H1 (cell line): ENCODE results near the gene SNX27. TPM values are rescaled to one million over a fixed set of nuclear protein-coding genes. Genes with fewer than 3 reads are reported as not detected.

Source experiments
- CTCF ChIA-PET: fragments of 300-600 bp; sonication (Branson Sonifier 250); formaldehyde crosslinking; loops from one replicate; lab custom pipeline; 2021; ENCODE audit not compliant: partially characterized antibody; lab: Charles Lee
- POLR2A ChIA-PET: fragments of 300-600 bp; sonication (Branson Sonifier 250); formaldehyde crosslinking; loops from one replicate; lab custom pipeline; 2021; ENCODE audit warnings: inconsistent platforms; ENCODE audit not compliant: partially characterized antibody; lab: Charles Lee
- DNase-seq, 2 experiments: peaks; one replicate each; pipeline versions ENCODE4 v3.0.0 to v3.0.0-alpha.2; 2010 to 2022; ENCODE audit warnings: low spot score in 2 of 2, low read depth in 1 of 2, mixed read lengths in 1 of 2
- FAIRE-seq: peaks from 2 replicates; lab custom pipeline; 2011; peaks lifted over from hg19 to GRCh38; lab: Jason Lieb, UNC
- H2AFZ ChIP-seq: 2 replicates; pipeline ENCODE4 v1.8.1; 2012; ENCODE audit warnings: low read length, inconsistent platforms
- H2AK5ac ChIP-seq: 2 replicates; pipeline ENCODE4 v1.6.1; 2013; ENCODE audit warnings: low read depth, low read length
- H2BK120ac ChIP-seq: replicated peaks from 2 replicates; pipeline ENCODE3; 2013; ENCODE audit warnings: low read depth, low read length, inconsistent platforms
- H2BK12ac ChIP-seq: 2 replicates; pipeline ENCODE4 v1.6.1; 2013; ENCODE audit warnings: low read depth, low read length
- H2BK15ac ChIP-seq: 2 replicates; pipeline ENCODE4 v1.6.1; 2013; ENCODE audit warnings: low read length
- H2BK20ac ChIP-seq: 2 replicates; pipeline ENCODE4 v1.6.1; 2013; ENCODE audit warnings: low read length
- H2BK5ac ChIP-seq: 2 replicates; pipeline ENCODE4 v1.6.1; 2013; ENCODE audit warnings: low read depth, low read length
- H3K14ac ChIP-seq: 2 replicates; pipeline ENCODE4 v1.6.1; 2013; ENCODE audit warnings: inconsistent platforms; ENCODE audit not compliant: insufficient read length
- H3K18ac ChIP-seq: 2 replicates; pipeline ENCODE4 v1.6.1; 2013; ENCODE audit warnings: low read length; ENCODE audit errors: extremely low read depth
- H3K23ac ChIP-seq: 2 replicates; pipeline ENCODE4 v1.6.1; 2013; ENCODE audit warnings: inconsistent platforms; ENCODE audit not compliant: insufficient read length
- H3K23me2 ChIP-seq: 2 replicates; pipeline ENCODE4 v1.6.1; 2013; ENCODE audit warnings: low read depth, low read length
- H3K27ac ChIP-seq: 2 replicates; pipeline ENCODE4 v1.6.1; 2011; ENCODE audit warnings: low read depth, low read length, inconsistent platforms
- H3K27me3 ChIP-seq, 4 experiments: replicated peaks in 1 of 4; 1 replicate in 1 of 4; 2 replicates in 3 of 4; pipeline versions ENCODE4 v1.6.1 to v1.8.1; 2011 to 2013; ENCODE audit warnings: low read length in 3 of 4, mild to moderate bottlenecking in 3 of 4, inconsistent platforms in 2 of 4, mixed read lengths in 2 of 4, moderate library complexity in 1 of 4; ENCODE audit not compliant: control insufficient read depth in 3 of 4, insufficient read depth in 3 of 4; ENCODE audit errors: extremely low read depth in 1 of 4
- H3K36me3 ChIP-seq, 4 experiments: 2 replicates each; pipeline versions ENCODE4 v1.6.1 to v1.8.1; 2011 to 2013; ENCODE audit warnings: mild to moderate bottlenecking in 4 of 4, low read length in 3 of 4, moderate library complexity in 2 of 4, control low read depth in 1 of 4, inconsistent platforms in 1 of 4; ENCODE audit not compliant: insufficient read depth in 4 of 4, control insufficient read depth in 2 of 4
- H3K4ac ChIP-seq: replicated peaks from 2 replicates; pipeline ENCODE3; 2013; ENCODE audit warnings: low read length, low read depth, mixed read lengths, inconsistent platforms; ENCODE audit not compliant: insufficient read length
- H3K4me1 ChIP-seq, 4 experiments: replicated peaks in 1 of 4; 1 replicate in 1 of 4; 2 replicates in 3 of 4; pipeline versions ENCODE4 v1.6.1 to v1.8.1; 2011 to 2013; ENCODE audit warnings: low read length in 3 of 4, inconsistent platforms in 2 of 4, mixed read lengths in 1 of 4; ENCODE audit not compliant: insufficient read depth in 4 of 4, control insufficient read depth in 3 of 4
- H3K4me2 ChIP-seq, 2 experiments: 2 replicates each; pipeline versions ENCODE4 v1.6.1 to v1.8.1; 2011 to 2013; ENCODE audit warnings: low read depth in 2 of 2, low read length in 2 of 2, control low read depth in 1 of 2, inconsistent platforms in 1 of 2, mild to moderate bottlenecking in 1 of 2; ENCODE audit not compliant: insufficient read depth in 1 of 2
- H3K4me3 ChIP-seq, 4 experiments: fragments of 200-600, 300-600 bp in 1 of 4; sonication (generic), shearing (Covaris generic), sonication (Bioruptor Twin) in 1 of 4; 2 replicates each; pipeline versions ENCODE4 v1.5.1 to v1.8.1; 2011 to 2016; ENCODE audit warnings: low read length in 4 of 4, low read depth in 3 of 4, control low read depth in 2 of 4, inconsistent platforms in 2 of 4, mild to moderate bottlenecking in 2 of 4, mixed read lengths in 1 of 4, moderate library complexity in 1 of 4; ENCODE audit not compliant: insufficient read depth in 2 of 4; ENCODE audit errors: extremely low read depth in 1 of 4
- H3K56ac ChIP-seq: replicated peaks from 2 replicates; pipeline ENCODE3; 2013; ENCODE audit warnings: low read depth, mild to moderate bottlenecking, mixed read lengths, low read length, inconsistent platforms; ENCODE audit not compliant: insufficient read length
- H3K79me1 ChIP-seq: 2 replicates; pipeline ENCODE4 v1.6.1; 2013; ENCODE audit warnings: low read depth, low read length, control low read depth
- H3K79me2 ChIP-seq, 2 experiments: 2 replicates each; pipeline versions ENCODE4 v1.6.1 to v1.8.1; 2012 to 2013; ENCODE audit warnings: low read length in 2 of 2, mild to moderate bottlenecking in 2 of 2, inconsistent platforms in 1 of 2; ENCODE audit not compliant: insufficient read depth in 2 of 2, control insufficient read depth in 1 of 2
- H3K9ac ChIP-seq, 4 experiments: replicated peaks in 1 of 4; 1 replicate in 1 of 4; 2 replicates in 3 of 4; pipeline versions ENCODE4 v1.6.1 to v1.8.1; 2011 to 2013; ENCODE audit warnings: low read depth in 3 of 4, low read length in 3 of 4, control low read depth in 2 of 4, mild to moderate bottlenecking in 2 of 4, moderate library complexity in 2 of 4, inconsistent platforms in 1 of 4; ENCODE audit errors: extremely low read depth in 1 of 4
- H3K9me3 ChIP-seq, 2 experiments: 2 replicates each; pipeline versions ENCODE4 v1.6.1 to v1.8.1; 2012 to 2013; ENCODE audit warnings: mild to moderate bottlenecking in 2 of 2, moderate library complexity in 2 of 2, control low read depth in 1 of 2, inconsistent platforms in 1 of 2, low read depth in 1 of 2, low read length in 1 of 2, mixed read lengths in 1 of 2; ENCODE audit not compliant: insufficient read depth in 2 of 2
- H4K20me1 ChIP-seq, 2 experiments: replicated peaks in 1 of 2; 2 replicates each; pipeline versions ENCODE3 to v1.8.1; 2011 to 2013; ENCODE audit warnings: inconsistent platforms in 2 of 2, low read length in 2 of 2, mild to moderate bottlenecking in 1 of 2; ENCODE audit not compliant: insufficient read depth in 2 of 2, control insufficient read depth in 1 of 2
- H4K5ac ChIP-seq: 2 replicates; pipeline ENCODE4 v1.6.1; 2013; ENCODE audit warnings: low read length, low read depth, mixed read lengths, inconsistent platforms; ENCODE audit not compliant: insufficient read length
- H4K8ac ChIP-seq: 2 replicates; pipeline ENCODE4 v1.8.0; 2013; ENCODE audit warnings: mild to moderate bottlenecking, moderate library complexity, low read length, inconsistent platforms; ENCODE audit not compliant: insufficient read depth; ENCODE audit errors: extremely low read depth
- H4K91ac ChIP-seq: replicated peaks from 2 replicates; pipeline ENCODE3; 2013; ENCODE audit warnings: low read length, mixed read lengths, inconsistent platforms; ENCODE audit not compliant: insufficient read length
- BACH1 ChIP-seq: IDR thresholded peaks from 2 replicates; pipeline ENCODE4 v1.6.1; 2012; ENCODE audit warnings: low read length, improper control_type of control experiment
- POLR2AphosphoS5 ChIP-seq: IDR thresholded peaks from 2 replicates; pipeline ENCODE4 v1.6.1; 2011; ENCODE audit warnings: low read depth, low read length
- RNF2 ChIP-seq: fragments of 200-900, 300-1000 bp; sonication (generic); IDR thresholded peaks from 2 replicates; pipeline ENCODE4 v1.7.1; 2016; ENCODE audit warnings: borderline replicate concordance, low read depth, mild to moderate bottlenecking, antibody characterized with exemption, low read length; ENCODE audit not compliant: poor library complexity, severe bottlenecking; ENCODE audit errors: missing control alignments
- SIX5 ChIP-seq: IDR thresholded peaks from 2 replicates; pipeline ENCODE4 v1.6.1; 2011; ENCODE audit warnings: mild to moderate bottlenecking, low read depth, low read length
- whole genome bisulfite sequencing, 2 experiments: shearing (Covaris generic) in 1 of 2; methylation state at CpG; one replicate each; pipeline versions ENCODE4 v1.1.6 to v1.1.7; 2013 to 2015; ENCODE audit warnings: low lambda C conversion rate in 2 of 2, mixed read lengths in 2 of 2, inconsistent platforms in 1 of 2, low coverage in 1 of 2, missing lambda C conversion rate in 1 of 2; ENCODE audit not compliant: insufficient replicate concordance in 2 of 2, insufficient coverage in 1 of 2, insufficient read length in 1 of 2; ENCODE audit errors: extremely low coverage in 1 of 2, missing lambda C conversion rate in 1 of 2; 5-methylcytosine and 5-hydroxymethylcytosine counted together
- polyA plus RNA-seq, 7 experiments: library from polyadenylated mRNA; depleted of rRNA in 3 of 7; stranded (reverse) in 5 of 7; unstranded in 2 of 7; fragments of >200 nt in 5 of 7; fragments of 200-250 nt in 2 of 7; gene quantifications; 1 replicate in 5 of 7; 2 replicates in 1 of 7; 4 replicates in 1 of 7; pipeline versions ENCODE4 v1.2.1 to v1.2.3, GENCODE V29; 2011 to 2013; ENCODE audit warnings: missing spikeins in 2 of 7, mixed read lengths in 2 of 7
- total RNA-seq: library from RNA; stranded (reverse); fragmentation: NEBNext Ultra II Directional; extraction: Animal tissue kit (Norgen Biotek cat#: 25700); gene quantifications from 2 replicates; pipeline ENCODE4 v1.2.1, GENCODE V29; 2021

Gene SNX27
- total and polyA plus RNA-seq, 2 of the 8 experiments (the other 6 are each of a cell fraction or from before 2014, with no cell fraction given): 23.4 to 65.4 TPM

GRCh38 chr1:151673407-151673806 lies 61.6 kb downstream of the SNX27 start:
- Histone ChIP-seq H2BK12ac (no peak overlapping the region), H2BK5ac (no peak overlapping the region), H2BK15ac (no peak overlapping the region), H3K4me2 (no peak overlapping the region), H3K18ac (no peak overlapping the region), H4K20me1 (no peaks in the 10 kb centered on the region), H3K79me2 (no peaks in the 10 kb centered on the region), H3K36me3 (peaks cover 0 to 11% (median 1%) of the 10 kb centered on the region in 4 experiments; a peak in 4 of 8 replicates), H3K23ac (no peak overlapping the region), H2AK5ac (no peak overlapping the region), H3K27me3 (no peaks in the 10 kb centered on the region), H3K9me3 (no peaks in the 10 kb centered on the region), H3K4me3 (no peak overlapping the region), H3K14ac (no peak overlapping the region)
- 53% methylated on average over 1 of the region's 1 CpG; no CpG with 5 or more reads in 1 of the 2 experiments for WGBS, 2 experiments
- CTCF ChIA-PET: interaction anchor here (0.7 kb wide), 1 partner anchor 57 kb away, joined by 3 read pairs; no protein-coding TSS in a partner anchor
- DNase-seq: no peak
- POLR2A ChIA-PET: no interaction called here
- TF ChIP-seq POLR2AphosphoS5: no peak
- no peak for TF ChIP-seq RNF2
- TF ChIP-seq BACH1: no peak
- TF ChIP-seq SIX5: no peak
- TF ChIP-seq, all 59 proteins: peak for 0
- Histone ChIP-seq H4K5ac (no peak overlapping the region), H2BK20ac (no peak overlapping the region), H3K4me1 (no peaks in the 10 kb centered on the region), H2BK120ac (no peak overlapping the region), H3K56ac (no peak overlapping the region), H3K27ac (no peak overlapping the region), H4K91ac (no peak overlapping the region), H3K79me1 (no peaks in the 10 kb centered on the region), H3K4ac (no peak overlapping the region), H3K9ac (no peak overlapping the region), H4K8ac (no peak overlapping the region), H2AFZ (no peak overlapping the region), H3K23me2 (no peaks in the 10 kb centered on the region; the same call in 1 of the 2 replicates)
- no peak for FAIRE-seq
